OCI-LY7 (cell line): ENCODE data around the gene LZTR1. TPM values are rescaled to one million over a fixed set of nuclear protein-coding genes. Genes with fewer than 3 reads are reported as not detected.

ENCODE experiments used
- BruUV-seq: library from RNA; stranded (reverse); fragments of 400-500 nt; replicated peaks from 2 replicates; lab custom pipeline; 2021; lab: Mats Ljungman, UMichigan
- CTCF ChIA-PET: fragments of 300-600 bp; sonication (Branson Sonifier 250); formaldehyde crosslinking; loops from one replicate; lab custom pipeline; 2022; ENCODE audit warnings: antibody characterized with exemption; ENCODE audit not compliant: unreplicated experiment; lab: Charles Lee
- POLR2A ChIA-PET: fragments of 300-600 bp; sonication (Branson Sonifier 250); formaldehyde crosslinking; loops from one replicate; lab custom pipeline; 2022; ENCODE audit warnings: antibody characterized with exemption; lab: Charles Lee
- DNase-seq: peaks from one replicate; pipeline ENCODE4 v3.0.0-alpha.2; 2015; ENCODE audit warnings: low spot score
- H2AFZ ChIP-seq: fragments of 200-600 bp; sonication (generic), shearing (Covaris generic); 2 replicates; pipeline ENCODE4 v1.6.1; 2014; ENCODE audit warnings: mild to moderate bottlenecking, antibody characterized with exemption, low read length, moderate library complexity
- H3K27ac ChIP-seq: fragments of 200-600 bp; sonication (generic); 2 replicates; pipeline ENCODE4 v1.5.1; 2014; ENCODE audit warnings: mixed run types, low read depth, mild to moderate bottlenecking, moderate library complexity, low read length, inconsistent platforms; ENCODE audit not compliant: poor library complexity, severe bottlenecking
- H3K36me3 ChIP-seq: fragments of 200-600 bp; sonication (generic); 2 replicates; pipeline ENCODE4 v1.6.1; 2014; ENCODE audit warnings: mild to moderate bottlenecking, antibody characterized with exemption, low read length, moderate library complexity, mixed read lengths; ENCODE audit not compliant: insufficient read depth
- H3K4me1 ChIP-seq: fragments of 200-600 bp; sonication (generic); 2 replicates; pipeline ENCODE4 v1.5.1; 2014; ENCODE audit warnings: mild to moderate bottlenecking, low read length; ENCODE audit not compliant: insufficient read depth, poor library complexity, severe bottlenecking
- H3K4me2 ChIP-seq: fragments of 200-600 bp; sonication (generic); 2 replicates; pipeline ENCODE4 v1.6.1; 2014; ENCODE audit warnings: mild to moderate bottlenecking, low read length
- H3K4me3 ChIP-seq: fragments of 200-600 bp; sonication (generic); 2 replicates; pipeline ENCODE4 v1.5.1; 2014; ENCODE audit warnings: mild to moderate bottlenecking, low read depth, low read length; ENCODE audit not compliant: poor library complexity, severe bottlenecking
- H3K79me2 ChIP-seq: fragments of 200-600 bp; sonication (generic); 2 replicates; pipeline ENCODE4 v1.6.1; 2016; ENCODE audit warnings: low read depth, mild to moderate bottlenecking, low read length, moderate library complexity, mixed read lengths; ENCODE audit not compliant: insufficient read depth
- H3K9me2 ChIP-seq: fragments of 200-600 bp; sonication (generic); 2 replicates; pipeline ENCODE4 v1.6.1; 2016; ENCODE audit warnings: mild to moderate bottlenecking, low read length, mixed read lengths; ENCODE audit not compliant: insufficient read depth
- H3K9me3 ChIP-seq: fragments of 200-600 bp; sonication (generic); 2 replicates; pipeline ENCODE4 v1.6.1; 2014; ENCODE audit warnings: mild to moderate bottlenecking, mixed run types, low read length, mixed read lengths
- H4K20me1 ChIP-seq: fragments of 200-600 bp; sonication (generic); 2 replicates; pipeline ENCODE4 v1.6.1; 2014; ENCODE audit warnings: mild to moderate bottlenecking, antibody characterized with exemption, low read length, moderate library complexity, mixed read lengths; ENCODE audit not compliant: insufficient read depth
- CTCF ChIP-seq: fragments of 200-600 bp; sonication (generic); conservative IDR thresholded peaks from 2 replicates; pipeline ENCODE4 v1.5.1; 2014; ENCODE audit warnings: mild to moderate bottlenecking, antibody characterized with exemption, low read length, moderate library complexity, mixed read lengths
- EZH2phosphoT487 ChIP-seq: fragments of 200-600 bp; sonication (generic); IDR thresholded peaks from 2 replicates; pipeline ENCODE4 v1.6.1; 2018; ENCODE audit warnings: low read depth, borderline replicate concordance, mild to moderate bottlenecking, mixed run types, antibody characterized with exemption, low read length, moderate library complexity, mixed read lengths
- intact Hi-C: fragments of 100-400 bp; cut with micrococcal nuclease; formaldehyde crosslinking; loops from one replicate; pipeline ENCODE4 v1.10.0; 2022; ENCODE audit not compliant: unreplicated experiment
- total RNA-seq, 2 experiments: library from RNA; depleted of rRNA in 1 of 2; stranded (reverse); fragments of >200 nt in 1 of 2; shearing (Covaris generic) in 1 of 2; gene quantifications; 2 replicates each; pipeline ENCODE4 v1.2.3, GENCODE V29; 2014 to 2022

LZTR1 gene
- total RNA-seq, 2 experiments from 2014 or later = 46.8 to 61.8 TPM

GRCh38 chr22:20987375-20987774 lies 5.3 kb downstream of the LZTR1 start:
- H4K20me1 ChIP-seq = no peaks in the 10 kb centered on the region
- peaks cover 38% of the 10 kb centered on the region for H3K36me3 ChIP-seq
- TF ChIP-seq EZH2phosphoT487 (no peak), CTCF (no peak)
- ChIA-PET CTCF (no interaction called here), POLR2A (no interaction called here)
- H3K27ac ChIP-seq = no peak overlapping the region
- H3K4me3 ChIP-seq = no peak overlapping the region
- H3K9me3 ChIP-seq = no peaks in the 10 kb centered on the region
- H3K4me2 ChIP-seq = no peak overlapping the region
- no TSS peak for BruUV-seq
- no peak for DNase-seq
- H3K4me1 ChIP-seq = peaks cover 9% of the 10 kb centered on the region
- no peaks in the 10 kb centered on the region for H3K9me2 ChIP-seq
- no peak overlapping the region for H2AFZ ChIP-seq
- peaks cover 10% of the 10 kb centered on the region for H3K79me2 ChIP-seq
- intact Hi-C loops = loop anchor here (10.0 kb wide), 1 partner anchor 73 kb away; the partner anchor contains the start of gene CRKL

GRCh38 chr22:20988573-20989322 lies 6.7 kb downstream of the LZTR1 start:
- Histone ChIP-seq H3K4me3 (no peak overlapping the region), H3K79me2 (no peaks in the 10 kb centered on the region), H3K9me3 (no peaks in the 10 kb centered on the region), H3K9me2 (no peaks in the 10 kb centered on the region), H3K4me2 (no peak overlapping the region), H3K36me3 (peaks cover 40% of the 10 kb centered on the region), H2AFZ (no peak overlapping the region), H4K20me1 (no peaks in the 10 kb centered on the region), H3K27ac (no peak overlapping the region), H3K4me1 (no peaks in the 10 kb centered on the region)
- DNase-seq = no peak
- intact Hi-C loops = loop anchor here (10.0 kb wide), 1 partner anchor 74 kb away; the partner anchor contains the start of gene CRKL
- TF ChIP-seq EZH2phosphoT487 = no peak
- TF ChIP-seq CTCF = no peak
- POLR2A ChIA-PET = interaction anchor here (1.7 kb wide), 1 partner anchor 15 kb away, joined by 3 read pairs; no protein-coding TSS in a partner anchor
- CTCF ChIA-PET = no interaction called here
- no TSS peak for BruUV-seq
